Activated CD4-positive, alpha-beta T cell treated with anti-CD3 and anti-CD28 coated beads, Interleukin-2, amount 10 ng/mL, durations not matched to agents 24 days and 14 days (primary cell): ENCODE measurements around the gene POLR3G. TPM values are rescaled to one million over a fixed set of nuclear protein-coding genes. Genes with fewer than 3 reads are reported as not detected.
A peak's percentile ranks its signal among the peaks of the same experiment; 100 is the strongest.

Source experiments
- DNase-seq: peaks from one replicate; pipeline ENCODE4 v3.0.0; 2022
- H3K27ac Mint-ChIP-seq: one replicate; pipeline ENCODE4 v1.8.0; 2022; ENCODE audit warnings: mild to moderate bottlenecking, mixed read lengths
- H3K27me3 Mint-ChIP-seq: one replicate; pipeline ENCODE4 v1.8.0; 2022; ENCODE audit warnings: mixed read lengths
- H3K36me3 Mint-ChIP-seq: one replicate; pipeline ENCODE4 v1.8.0; 2022; ENCODE audit warnings: low read depth, mild to moderate bottlenecking, mixed read lengths
- H3K4me1 Mint-ChIP-seq: one replicate; pipeline ENCODE4 v1.8.0; 2021; ENCODE audit warnings: mixed read lengths
- H3K4me3 Mint-ChIP-seq: one replicate; pipeline ENCODE4 v1.8.0; 2022; ENCODE audit warnings: mild to moderate bottlenecking, moderate library complexity, mixed read lengths
- H3K9me3 Mint-ChIP-seq: one replicate; pipeline ENCODE4 v1.8.0; 2021; ENCODE audit warnings: mixed read lengths
- intact Hi-C: fragments of 100-400 bp; cut with micrococcal nuclease; formaldehyde crosslinking; loops from one replicate; pipeline ENCODE4 v1.15.1; 2023
- total RNA-seq: library from RNA; stranded (reverse); gene quantifications from 2 replicates; pipeline ENCODE4 v1.2.3, GENCODE V29; 2022

Gene POLR3G
- 22.2 and 25.1 TPM in 2 replicates for total RNA-seq

DNA sequence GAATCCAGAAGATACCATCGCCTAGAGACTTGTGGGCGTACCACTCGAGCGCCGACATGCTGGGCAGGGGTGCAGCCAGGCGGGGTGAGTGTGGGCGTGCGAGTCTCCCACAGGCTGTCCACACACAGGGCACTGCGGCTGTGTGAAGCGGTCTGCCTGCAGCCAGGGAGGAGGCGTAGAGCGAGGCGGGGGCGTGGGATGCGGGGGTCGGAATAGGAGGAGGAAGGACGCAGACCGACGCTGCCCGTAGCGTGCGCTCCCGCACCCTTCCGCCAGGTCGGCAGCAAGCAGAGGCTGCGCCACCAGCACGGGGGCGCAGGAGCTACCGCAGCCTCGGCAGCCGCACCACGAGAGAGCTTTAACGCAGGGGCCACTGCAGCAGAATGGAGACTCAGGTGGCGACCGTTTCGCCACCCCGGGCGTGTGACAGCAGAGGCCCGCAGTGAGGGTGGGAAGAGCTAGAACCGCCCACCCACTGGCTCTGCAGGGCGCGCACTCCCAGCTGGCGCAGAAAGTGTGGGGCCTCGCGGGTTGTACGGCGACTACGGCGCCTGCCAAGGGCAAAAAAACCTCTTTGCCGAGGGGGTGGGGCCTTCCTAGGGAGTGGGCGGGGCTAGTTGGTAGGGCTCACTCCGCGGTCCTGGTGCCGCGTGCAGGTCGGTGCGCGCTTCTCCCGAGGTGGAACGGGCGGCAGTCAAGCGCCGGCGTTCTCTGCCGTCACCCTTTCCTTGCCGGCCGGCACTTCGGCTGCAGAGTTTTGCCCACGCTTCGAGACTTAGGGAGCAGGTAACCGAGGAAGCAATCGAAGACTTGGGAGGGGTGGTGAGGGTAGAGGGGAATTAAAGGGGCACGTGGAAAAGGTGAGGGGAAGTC, at the start of gene POLR3G, which contains the start of gene MBLAC2:
POLR3G (plus strand) TSS at position 630 of the 873 bp plus-strand sequence. CDS start 10,704 bp downstream, outside the sequence.
MBLAC2 (minus strand) TSS at position 537 of the 873 bp plus-strand sequence; CDS start at position 58, 479 bp downstream.
- Mint-ChIP-seq H3K36me3 (peaks cover 16% of the 10 kb centered on the region), H3K4me1 (peaks cover 38% of the 10 kb centered on the region), H3K9me3 (no peaks in the 10 kb centered on the region), H3K27me3 (no peaks in the 10 kb centered on the region), H3K4me3 (peak within 1 kb of the TSS; percentile 98), H3K27ac (peak within 1 kb of the TSS; percentile 97)
- intact Hi-C loops = loop anchor here (1.0 to 5.0 kb wide), 4 partner anchors 34 to 908 kb away; partner anchors contain the start of genes ARRDC3, CETN3 and LYSMD3
- peak; percentile 97 for DNase-seq

DNA sequence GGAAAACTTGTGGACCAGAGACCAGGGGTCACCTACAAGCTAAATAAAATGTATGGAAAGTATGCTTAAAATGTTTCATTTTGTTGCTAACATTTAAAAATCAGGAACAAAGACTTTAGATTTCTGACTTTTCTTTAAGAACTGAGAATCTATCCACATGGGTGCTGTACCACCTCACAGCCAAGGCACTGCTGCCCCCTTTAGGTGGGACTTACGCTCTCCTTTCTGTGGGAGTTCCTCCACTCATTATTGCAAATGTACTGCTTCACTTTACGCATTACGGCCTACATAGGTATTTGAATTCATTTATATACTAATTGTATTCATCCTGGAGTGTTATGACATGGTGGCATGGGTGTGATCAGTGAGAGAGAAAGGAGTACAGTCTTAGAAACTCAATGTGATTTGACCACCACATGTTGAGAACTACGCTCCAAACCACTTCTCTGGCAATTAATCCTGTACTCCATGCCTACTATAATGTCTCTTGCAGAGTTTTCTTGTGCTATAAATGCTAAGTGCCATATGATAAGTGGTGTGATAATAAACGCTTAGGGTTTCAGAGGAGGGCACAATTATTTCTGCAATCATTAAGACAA, 40.4 kb upstream of the POLR3G start:
- peaks cover 27% of the 10 kb centered on the region for H3K27me3 Mint-ChIP-seq
- peaks cover 5% of the 10 kb centered on the region for H3K4me1 Mint-ChIP-seq
- intact Hi-C loops = loop anchor here (2.0 kb wide), 1 partner anchor 23 kb away; no protein-coding TSS in a partner anchor
- DNase-seq = peak; percentile 82
- no peaks in the 10 kb centered on the region for H3K36me3 Mint-ChIP-seq
- H3K27ac Mint-ChIP-seq = no peak overlapping the region
- no peaks in the 10 kb centered on the region for H3K9me3 Mint-ChIP-seq
- H3K4me3 Mint-ChIP-seq = no peak overlapping the region

- Mint-ChIP-seq H3K27ac (no peak overlapping the region), H3K9me3 (no peaks in the 10 kb centered on the region), H3K4me3 (no peak overlapping the region), H3K36me3 (no peaks in the 10 kb centered on the region), H3K27me3 (peaks cover 18% of the 10 kb centered on the region), H3K4me1 (peaks cover 9% of the 10 kb centered on the region)
- DNase-seq = no peak
- intact Hi-C loops = no loop called here
Measured at GRCh38 chr5:90437663-90438062, 37.0 kb upstream of the POLR3G start.

- no peak overlapping the region for H3K4me3 Mint-ChIP-seq
- no peaks in the 10 kb centered on the region for H3K9me3 Mint-ChIP-seq
- DNase-seq = no peak
- H3K27me3 Mint-ChIP-seq = peaks cover 18% of the 10 kb centered on the region
- H3K27ac Mint-ChIP-seq = no peak overlapping the region
- intact Hi-C loops = no loop called here
- no peaks in the 10 kb centered on the region for H3K36me3 Mint-ChIP-seq
- peaks cover 9% of the 10 kb centered on the region for H3K4me1 Mint-ChIP-seq
Measured at GRCh38 chr5:90438100-90438499, 36.6 kb upstream of the POLR3G start.

DNA sequence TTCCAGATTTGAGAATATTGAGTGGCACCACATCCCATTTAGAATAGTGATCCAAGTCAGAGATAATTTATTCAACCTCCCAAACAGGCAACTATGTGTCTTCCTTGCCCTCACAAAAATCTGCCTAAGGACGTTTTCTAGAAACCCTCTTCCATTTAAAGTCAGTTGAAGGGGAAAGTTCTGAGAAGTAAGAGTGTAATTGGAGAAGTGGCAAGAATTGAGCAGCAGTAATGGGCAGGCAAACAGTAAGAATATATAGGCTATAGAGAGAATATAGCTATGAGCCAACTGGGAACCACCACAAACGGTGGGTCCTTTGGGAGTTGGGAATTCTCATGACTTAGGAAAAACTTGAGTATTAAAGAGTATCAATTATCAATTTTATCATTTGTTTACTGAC, 34.0 kb upstream of the POLR3G start:
- H3K9me3 Mint-ChIP-seq = no peaks in the 10 kb centered on the region
- H3K4me1 Mint-ChIP-seq = peaks cover 9% of the 10 kb centered on the region
- H3K36me3 Mint-ChIP-seq = no peaks in the 10 kb centered on the region
- peaks cover 15% of the 10 kb centered on the region for H3K27me3 Mint-ChIP-seq
- H3K4me3 Mint-ChIP-seq = peak overlapping the region; percentile 83
- no peak for DNase-seq
- intact Hi-C loops = loop anchor here (1.0 kb wide), 1 partner anchor 34 kb away; the partner anchor contains the start of genes MBLAC2 and POLR3G
- H3K27ac Mint-ChIP-seq = no peak overlapping the region

DNA sequence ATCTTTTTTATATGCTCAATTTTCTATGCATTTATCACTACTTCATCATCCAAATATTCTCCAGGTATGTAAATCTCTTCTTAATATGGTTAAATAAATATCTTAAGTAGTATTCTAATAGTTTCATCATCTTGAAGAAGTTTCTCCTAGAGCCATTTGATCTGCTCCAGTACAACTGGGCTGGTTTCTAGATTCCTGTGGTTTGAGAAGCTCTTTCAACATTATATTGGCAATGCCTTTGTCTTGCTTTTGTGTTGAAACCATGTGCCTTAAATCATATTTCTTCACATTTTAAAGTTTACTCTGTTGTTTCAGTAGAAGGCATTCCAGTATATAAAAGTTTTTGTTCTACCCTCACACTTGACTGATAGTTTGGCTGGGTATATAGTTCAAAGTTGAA, 27.7 kb upstream of the POLR3G start:
- no peak for DNase-seq
- no peaks in the 10 kb centered on the region for H3K4me1 Mint-ChIP-seq
- no peaks in the 10 kb centered on the region for H3K9me3 Mint-ChIP-seq
- H3K27me3 Mint-ChIP-seq = peaks cover 2% of the 10 kb centered on the region
- H3K4me3 Mint-ChIP-seq = no peak overlapping the region
- intact Hi-C loops = no loop called here
- no peak overlapping the region for H3K27ac Mint-ChIP-seq
- H3K36me3 Mint-ChIP-seq = no peaks in the 10 kb centered on the region

GRCh38 chr5:90461288-90461687, 13.4 kb upstream of the POLR3G start:
- H3K4me1 Mint-ChIP-seq = no peaks in the 10 kb centered on the region
- H3K36me3 Mint-ChIP-seq = peaks cover 2% of the 10 kb centered on the region
- DNase-seq = no peak
- H3K27ac Mint-ChIP-seq = no peak overlapping the region
- no peaks in the 10 kb centered on the region for H3K9me3 Mint-ChIP-seq
- intact Hi-C loops = no loop called here
- H3K27me3 Mint-ChIP-seq = no peaks in the 10 kb centered on the region
- H3K4me3 Mint-ChIP-seq = no peak overlapping the region

GRCh38 chr5:90472783-90473395, 1.8 kb upstream of the POLR3G start:
- DNase-seq = no peak
- intact Hi-C loops = loop anchor here (5.0 kb wide), 1 partner anchor 909 kb away; the partner anchor contains the start of gene ARRDC3
- peaks cover 29% of the 10 kb centered on the region for H3K36me3 Mint-ChIP-seq
- peak overlapping the region; percentile 98 for H3K4me3 Mint-ChIP-seq
- peaks cover 36% of the 10 kb centered on the region for H3K4me1 Mint-ChIP-seq
- H3K27me3 Mint-ChIP-seq = no peaks in the 10 kb centered on the region
- peaks cover 9% of the 10 kb centered on the region for H3K9me3 Mint-ChIP-seq
- H3K27ac Mint-ChIP-seq = peak overlapping the region; percentile 97

DNA sequence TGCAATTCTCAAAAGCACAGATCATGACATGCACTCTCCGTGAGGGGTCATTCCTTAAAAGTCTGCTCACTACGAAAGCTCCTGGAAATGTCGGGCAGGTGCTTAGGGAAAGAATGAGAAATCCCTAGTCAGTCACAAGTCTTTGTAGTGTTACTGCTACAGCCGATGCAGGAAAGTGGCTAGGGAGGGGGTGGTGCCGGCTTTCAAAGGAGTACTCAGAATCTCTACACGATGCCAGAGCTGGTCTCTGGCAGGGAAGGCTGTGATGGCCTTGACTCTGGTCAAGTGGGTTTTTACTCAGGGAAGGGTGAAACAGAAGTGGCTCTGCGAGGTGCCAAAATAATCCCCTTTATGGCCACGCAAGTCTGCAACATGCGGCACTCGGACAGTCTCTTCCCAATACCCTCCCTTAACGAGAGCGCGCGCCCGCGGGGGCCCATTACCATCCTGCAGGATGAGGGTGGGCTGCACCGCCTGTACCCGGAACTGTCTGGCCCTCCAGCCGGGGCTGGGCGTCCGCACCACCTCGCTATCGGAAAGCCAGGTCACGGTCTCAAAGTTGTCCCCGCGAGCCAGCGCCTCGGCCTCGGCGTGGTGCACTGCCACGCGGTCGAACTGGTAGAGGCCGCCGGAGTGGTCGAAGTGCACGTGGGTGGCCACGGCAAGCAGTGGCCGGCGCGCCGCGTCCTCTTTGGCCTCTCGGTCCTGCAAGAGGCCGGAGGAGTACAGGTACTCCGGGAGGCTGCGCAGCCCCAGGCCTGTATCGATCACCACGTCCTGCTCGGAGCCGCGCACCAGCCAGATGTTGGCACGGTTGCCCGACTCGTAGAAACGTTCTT, 1.0 kb upstream of the POLR3G start:
- H3K4me3 Mint-ChIP-seq = peak overlapping the region; percentile 98
- peak; percentile 76 for DNase-seq
- peak overlapping the region; percentile 97 for H3K27ac Mint-ChIP-seq
- peaks cover 6% of the 10 kb centered on the region for H3K9me3 Mint-ChIP-seq
- peaks cover 38% of the 10 kb centered on the region for H3K4me1 Mint-ChIP-seq
- peaks cover 22% of the 10 kb centered on the region for H3K36me3 Mint-ChIP-seq
- intact Hi-C loops = loop anchor here (1.0 to 5.0 kb wide), 4 partner anchors 33 to 909 kb away; partner anchors contain the start of genes ARRDC3, CETN3 and LYSMD3
- no peaks in the 10 kb centered on the region for H3K27me3 Mint-ChIP-seq

- H3K27ac Mint-ChIP-seq = no peak overlapping the region
- no peaks in the 10 kb centered on the region for H3K27me3 Mint-ChIP-seq
- H3K4me3 Mint-ChIP-seq = peak overlapping the region; percentile 98
- DNase-seq = no peak
- no peaks in the 10 kb centered on the region for H3K9me3 Mint-ChIP-seq
- peaks cover 10% of the 10 kb centered on the region for H3K36me3 Mint-ChIP-seq
- intact Hi-C loops = no loop called here
- peaks cover 36% of the 10 kb centered on the region for H3K4me1 Mint-ChIP-seq
Measured at GRCh38 chr5:90475436-90475980, 844 bp downstream of the POLR3G start.

GRCh38 chr5:90476391-90476790, 1.7 kb downstream of the POLR3G start:
- Mint-ChIP-seq H3K4me3 (no peak overlapping the region), H3K27ac (no peak overlapping the region), H3K4me1 (peaks cover 32% of the 10 kb centered on the region), H3K36me3 (peaks cover 3% of the 10 kb centered on the region), H3K9me3 (no peaks in the 10 kb centered on the region), H3K27me3 (no peaks in the 10 kb centered on the region)
- intact Hi-C loops = no loop called here
- DNase-seq = no peak

- Mint-ChIP-seq H3K4me1 (peaks cover 32% of the 10 kb centered on the region), H3K27ac (no peak overlapping the region), H3K9me3 (no peaks in the 10 kb centered on the region), H3K4me3 (no peak overlapping the region), H3K36me3 (peaks cover 3% of the 10 kb centered on the region), H3K27me3 (no peaks in the 10 kb centered on the region)
- DNase-seq = no peak
- intact Hi-C loops = no loop called here
Measured at GRCh38 chr5:90477073-90477472, 2.4 kb downstream of the POLR3G start.
